GM19468 (cell line): ENCODE measurements around the gene PLXDC2.

Experiments used
- ATAC-seq: cut with Tn5 transposase; IDR thresholded peaks from one replicate; pipeline ENCODE4 v1.9.1; 2021; ENCODE audit warnings: mild to moderate bottlenecking, moderate library complexity, moderate number of reproducible peaks; ENCODE audit not compliant: unreplicated experiment; ENCODE audit errors: extremely low read depth

Gene PLXDC2

DNA sequence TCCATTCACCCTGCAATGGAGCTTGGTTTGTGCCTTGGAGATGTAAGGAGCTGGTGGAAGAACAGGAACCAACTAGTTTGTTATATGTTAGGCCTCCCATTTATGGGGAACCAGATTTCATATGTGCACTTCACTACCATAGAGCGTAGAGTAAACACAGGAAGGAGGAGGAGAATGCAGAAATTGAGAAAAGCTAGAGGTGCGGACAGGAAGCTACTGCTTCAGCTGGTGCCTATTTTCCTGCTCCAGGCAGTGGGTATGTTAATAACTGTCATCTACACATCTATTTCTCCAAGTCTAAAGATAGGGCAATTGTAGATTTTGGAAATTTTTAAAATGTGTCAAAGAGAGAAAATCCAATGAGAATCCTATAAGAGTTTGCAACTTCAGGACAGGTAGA is 482.2 kb downstream of the PLXDC2 start:
- ATAC-seq = no peak

DNA sequence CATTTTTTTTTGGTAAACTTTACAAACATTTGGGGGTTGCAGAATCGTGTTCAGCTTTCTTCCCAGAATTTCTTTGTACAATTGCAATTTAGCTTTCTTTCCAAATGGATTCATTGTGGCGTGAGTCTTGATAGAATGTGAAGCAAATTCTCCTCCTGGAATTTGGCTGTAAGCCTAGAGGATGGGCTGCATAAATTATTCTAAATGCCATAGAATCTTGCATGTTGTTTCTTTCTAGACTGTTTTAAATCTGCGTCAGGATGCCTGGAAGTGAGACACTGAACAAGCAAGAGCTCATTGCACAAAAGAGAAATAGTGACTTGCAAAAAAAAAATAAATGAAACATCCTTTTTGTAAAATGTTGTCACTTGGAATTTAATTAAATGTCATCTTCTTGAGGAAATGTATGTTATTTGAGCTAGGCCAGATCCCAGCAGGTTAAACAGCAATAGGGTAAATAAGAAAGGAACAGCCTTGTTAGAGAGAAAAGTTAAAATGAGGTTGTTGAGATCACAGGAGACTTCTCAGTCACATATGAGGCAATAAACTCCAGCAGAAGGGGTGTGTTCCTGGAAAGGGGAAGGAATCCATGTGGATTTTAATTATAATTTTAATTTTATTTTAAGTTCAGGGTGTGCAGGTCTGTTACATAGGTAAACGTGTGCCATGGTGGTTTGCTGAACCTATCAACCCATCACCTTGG is 483.0 kb downstream of the PLXDC2 start:
- no peak for ATAC-seq

DNA sequence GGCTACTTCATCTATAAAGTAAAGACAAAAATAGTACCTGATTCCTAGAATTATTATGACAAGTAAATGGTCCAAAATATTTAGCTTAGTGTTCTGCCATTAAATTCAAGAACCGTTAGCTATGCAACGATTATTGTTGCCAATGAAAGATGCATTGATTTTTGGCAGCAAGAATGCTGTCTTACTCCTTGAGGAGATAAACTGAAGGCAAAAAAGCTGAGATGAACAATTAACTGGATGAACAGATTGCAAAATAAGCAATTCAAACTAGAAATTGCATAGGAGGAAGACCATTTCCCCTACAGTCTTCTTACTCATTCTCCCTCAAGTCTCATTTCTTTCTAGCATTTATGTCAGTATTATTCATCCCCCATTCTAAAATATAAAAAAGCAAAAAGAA is 484.5 kb downstream of the PLXDC2 start:
- no peak for ATAC-seq

DNA sequence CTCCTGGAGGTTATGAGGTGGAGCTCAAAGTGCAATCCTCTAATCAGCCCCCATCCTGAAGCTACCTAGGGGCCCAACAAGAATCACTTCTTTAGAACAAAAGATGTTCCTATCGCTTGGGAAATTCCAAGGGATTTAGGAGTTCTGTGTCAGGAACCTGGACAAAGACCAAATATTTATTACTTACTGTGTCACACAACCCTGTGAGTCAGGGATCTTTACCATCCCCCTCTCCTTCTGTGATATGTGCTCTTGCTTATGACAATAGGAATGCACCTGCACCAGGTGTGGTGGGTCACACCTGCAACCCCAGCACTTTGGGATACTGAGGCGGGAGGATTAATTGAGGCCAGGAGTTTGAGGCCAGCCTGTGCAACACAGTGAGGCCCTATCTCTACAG is 485.8 kb downstream of the PLXDC2 start:
- no peak for ATAC-seq

GRCh38 chr10:20303453-20304152 is 487.4 kb downstream of the PLXDC2 start:
- ATAC-seq = no peak

- no peak for ATAC-seq
These were observed 497.4 kb downstream of the PLXDC2 start for GRCh38 chr10:20313665-20314064.

DNA sequence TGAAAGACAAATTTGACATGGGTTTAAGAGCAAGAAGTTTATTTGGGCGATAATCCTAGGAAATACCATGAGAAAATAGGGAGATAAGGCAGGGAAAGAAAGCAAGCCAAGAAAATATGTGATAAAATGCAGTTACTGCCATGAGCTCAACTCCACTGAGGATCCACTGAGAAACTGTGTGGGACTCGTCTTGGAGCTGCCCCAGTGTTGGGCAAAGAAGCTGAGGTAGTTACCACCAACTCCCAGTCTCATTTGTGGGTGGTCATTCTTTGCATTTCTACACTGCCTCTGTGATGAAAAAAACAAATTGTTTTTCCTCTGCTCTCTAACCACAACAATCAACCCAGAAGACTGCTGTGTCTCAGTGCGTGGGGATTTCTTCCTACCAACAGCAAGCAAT is 498.2 kb downstream of the PLXDC2 start:
- no peak for ATAC-seq

DNA sequence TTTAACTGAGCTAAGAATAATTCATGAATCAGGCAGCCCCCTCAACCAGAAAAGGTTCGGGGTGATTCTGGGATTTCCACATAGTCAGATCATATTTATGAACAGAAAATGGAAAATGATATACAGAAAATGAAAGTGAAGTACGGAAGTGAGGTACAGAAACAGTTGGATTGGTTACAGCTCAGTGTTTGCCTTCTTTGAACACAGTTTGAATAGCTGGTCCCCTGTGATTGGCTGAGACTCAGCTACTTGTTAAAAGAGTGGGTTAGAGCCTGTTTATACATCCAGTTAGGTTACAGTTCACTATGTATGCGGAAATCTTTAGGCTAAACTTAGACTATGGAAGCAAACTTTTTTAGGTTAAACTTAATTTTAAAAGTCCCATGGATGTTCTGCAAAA is 511.7 kb downstream of the PLXDC2 start:
- no peak for ATAC-seq

- no peak for ATAC-seq
These were observed 514.0 kb downstream of the PLXDC2 start for GRCh38 chr10:20330246-20330645.

DNA sequence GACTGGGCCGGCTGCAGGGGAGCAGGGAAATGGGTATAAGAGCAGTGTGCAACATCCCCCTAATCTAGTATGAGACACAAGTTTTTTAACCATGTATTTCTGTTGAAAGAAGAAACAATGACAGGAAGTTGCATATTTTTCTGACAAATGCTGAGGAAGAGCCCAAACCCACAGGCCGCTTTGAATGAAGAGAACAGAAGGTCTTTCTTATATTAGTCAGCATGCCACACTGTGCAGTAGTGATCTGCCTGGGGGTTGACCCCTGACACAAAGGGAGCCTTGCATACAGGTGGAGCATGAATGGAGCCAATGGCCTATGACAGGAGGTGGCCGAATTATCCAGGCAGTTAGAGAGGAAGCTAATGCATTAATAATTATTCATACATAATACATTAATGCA is 518.3 kb downstream of the PLXDC2 start:
- no peak for ATAC-seq
